NT2/D1 (cell line): ENCODE results near the gene TANC1.

Source experiments
- SUZ12 ChIP-seq: IDR thresholded peaks from 2 replicates; pipeline ENCODE4 v1.6.1; 2011; ENCODE audit not compliant: insufficient read length, insufficient read depth; ENCODE audit errors: extremely low read depth
- YY1 ChIP-seq: IDR thresholded peaks from 2 replicates; pipeline ENCODE4 v1.6.1; 2011; ENCODE audit not compliant: insufficient read length, insufficient read depth
- ZNF274 ChIP-seq: IDR thresholded peaks from 2 replicates; pipeline ENCODE4 v1.6.1; 2011; ENCODE audit warnings: mild to moderate bottlenecking, low read depth, low read length

DNA sequence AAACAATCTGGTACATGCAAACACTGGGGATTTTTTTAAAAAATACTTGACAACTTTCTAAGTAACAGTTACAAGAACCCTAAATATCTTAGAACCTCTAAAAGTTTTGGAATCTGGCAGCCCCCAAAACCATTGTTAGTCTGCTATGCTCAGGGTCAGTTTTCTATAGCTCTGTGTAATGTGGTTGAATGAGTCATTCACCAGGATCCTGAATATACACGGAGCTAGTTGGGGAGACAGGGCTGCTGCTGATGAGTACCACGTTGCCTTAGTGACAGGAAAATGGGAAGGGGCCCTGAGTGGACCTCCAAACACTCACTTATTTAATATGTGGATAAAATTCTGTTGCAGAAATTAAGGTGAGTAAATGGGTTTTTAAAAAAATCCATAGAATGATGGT is 36.9 kb upstream of the TANC1 start:
- TF ChIP-seq ZNF274 (no peak), YY1 (no peak), SUZ12 (no peak)
